Stimulated activated naive B cell treated with anti-CD40 and anti-IgM and Interleukin-4, amounts not matched to agents 10 μg/mL and 1 μg/mL and 100 μg/mL, for 72 hours (primary cell): ENCODE results near the gene RNF138.

ENCODE experiments used
- ATAC-seq, 2 donors: fragments of 150-1000 bp; cut with Tn5 transposase; replicated peaks; 2 replicates each; pipeline ENCODE4 v1.10.0; 2021; ENCODE audit warnings: moderate library complexity in 1 of 2
- DNase-seq: peaks from one replicate; pipeline ENCODE4 v3.0.0; 2021
- H3K27ac Mint-ChIP-seq: one replicate; pipeline ENCODE4 v1.8.0; 2022; ENCODE audit warnings: mild to moderate bottlenecking, mixed read lengths
- H3K27me3 Mint-ChIP-seq, 2 donors: one replicate each; pipeline ENCODE4 v1.8.0; 2022; ENCODE audit warnings: mixed read lengths in 2 of 2
- H3K36me3 Mint-ChIP-seq, 2 donors: one replicate each; pipeline ENCODE4 v1.8.0; 2022; ENCODE audit warnings: mixed read lengths in 2 of 2, mild to moderate bottlenecking in 1 of 2
- H3K4me1 Mint-ChIP-seq, 2 donors: one replicate each; pipeline ENCODE4 v1.8.0; 2022; ENCODE audit warnings: mixed read lengths in 2 of 2, mild to moderate bottlenecking in 1 of 2
- H3K4me3 Mint-ChIP-seq, 2 donors: one replicate each; pipeline ENCODE4 v1.8.0; 2022; ENCODE audit warnings: mild to moderate bottlenecking in 2 of 2, mixed read lengths in 2 of 2, moderate library complexity in 1 of 2
- H3K9me3 Mint-ChIP-seq, 2 donors: one replicate each; pipeline ENCODE4 v1.8.0; 2022; ENCODE audit warnings: mixed read lengths in 2 of 2, mild to moderate bottlenecking in 1 of 2

The RNF138 gene

GRCh38 chr18:32091724-32092421 lies at the start of gene RNF138:
RNF138 (plus strand) TSS chr18:32091874; CDS start chr18:32092777, 903 bp downstream.
- DNase-seq (peak; percentile 87), ATAC-seq (peak; percentile 65 to 70)
- peak within 1 kb of the TSS; percentile 99 for H3K27ac Mint-ChIP-seq
- no peaks in the 10 kb centered on the region for H3K27me3 Mint-ChIP-seq
- peaks cover 30 to 40% of the 10 kb centered on the region in 2 donors for H3K36me3 Mint-ChIP-seq
- peaks cover 23 to 38% of the 10 kb centered on the region in 2 donors for H3K4me1 Mint-ChIP-seq
- H3K4me3 Mint-ChIP-seq: peak within 1 kb of the TSS; percentile 95 to 100
- H3K9me3 Mint-ChIP-seq: no peaks in the 10 kb centered on the region

DNA sequence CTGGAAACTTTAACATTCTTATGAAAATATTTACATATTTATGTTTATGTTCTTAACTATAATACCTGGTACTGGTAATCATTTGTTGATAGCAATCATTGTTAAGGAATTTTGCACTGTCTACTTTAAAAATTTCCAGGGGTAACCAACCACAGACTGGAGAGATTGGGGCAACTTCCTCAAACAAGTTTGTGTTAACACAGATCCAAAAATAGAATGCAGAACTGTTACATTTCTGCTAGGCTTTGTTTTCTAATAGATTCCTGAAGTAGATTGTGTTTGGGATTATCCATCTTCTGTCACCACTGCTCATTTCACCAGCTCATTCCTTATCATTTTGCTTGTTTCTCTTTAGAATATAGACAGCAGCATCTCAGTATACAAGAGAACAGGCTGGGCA lies 49.3 kb upstream of the RNF138 start:
- ATAC-seq (peak; percentile 68 to 69), DNase-seq (no peak)
- Mint-ChIP-seq H3K9me3 (peaks cover 0 to 4% of the 10 kb centered on the region in 2 donors), H3K27ac (peak overlapping the region; percentile 44), H3K4me1 (peaks cover 23 to 56% of the 10 kb centered on the region in 2 donors), H3K27me3 (no peaks in the 10 kb centered on the region), H3K36me3 (peaks cover 45 to 62% of the 10 kb centered on the region in 2 donors), H3K4me3 (peak overlapping the region in 1 of 2 donors; percentile 10)

DNA sequence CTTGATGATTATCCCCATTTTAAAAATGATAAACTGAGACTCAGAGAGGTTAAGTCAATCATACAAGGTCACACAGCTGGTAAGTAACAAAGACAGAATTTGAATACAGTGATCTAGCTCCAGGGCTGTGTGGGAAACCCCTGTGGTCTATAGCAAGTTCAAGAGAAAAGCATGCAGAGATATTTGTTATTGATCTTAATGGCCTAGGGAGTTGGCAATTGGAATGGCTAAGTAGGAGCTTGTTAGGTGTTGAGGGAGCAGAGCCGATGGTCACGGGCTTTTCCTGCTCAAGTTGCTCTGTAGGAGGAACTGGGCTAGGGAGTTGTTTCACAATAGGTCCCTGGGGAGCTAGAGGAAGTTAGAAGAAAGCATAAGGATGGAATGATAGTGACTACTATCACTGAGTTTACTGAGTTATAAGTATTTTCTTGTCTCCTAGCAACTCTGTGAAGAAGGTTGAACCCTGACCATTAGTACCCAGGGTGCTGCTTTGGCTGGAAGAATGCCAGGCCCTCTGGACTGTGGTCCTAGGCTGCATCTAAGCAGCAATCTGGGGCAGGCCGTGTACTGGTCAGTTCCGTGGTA lies 43.1 kb upstream of the RNF138 start:
- peaks cover 23 to 27% of the 10 kb centered on the region in 2 donors for H3K4me1 Mint-ChIP-seq
- H3K9me3 Mint-ChIP-seq: no peaks in the 10 kb centered on the region
- H3K27me3 Mint-ChIP-seq: no peaks in the 10 kb centered on the region
- ATAC-seq (peak; percentile 82 to 83), DNase-seq (no peak)
- H3K36me3 Mint-ChIP-seq: peaks cover 22 to 40% of the 10 kb centered on the region in 2 donors
- peak overlapping the region; percentile 72 for H3K27ac Mint-ChIP-seq
- no peak overlapping the region for H3K4me3 Mint-ChIP-seq

DNA sequence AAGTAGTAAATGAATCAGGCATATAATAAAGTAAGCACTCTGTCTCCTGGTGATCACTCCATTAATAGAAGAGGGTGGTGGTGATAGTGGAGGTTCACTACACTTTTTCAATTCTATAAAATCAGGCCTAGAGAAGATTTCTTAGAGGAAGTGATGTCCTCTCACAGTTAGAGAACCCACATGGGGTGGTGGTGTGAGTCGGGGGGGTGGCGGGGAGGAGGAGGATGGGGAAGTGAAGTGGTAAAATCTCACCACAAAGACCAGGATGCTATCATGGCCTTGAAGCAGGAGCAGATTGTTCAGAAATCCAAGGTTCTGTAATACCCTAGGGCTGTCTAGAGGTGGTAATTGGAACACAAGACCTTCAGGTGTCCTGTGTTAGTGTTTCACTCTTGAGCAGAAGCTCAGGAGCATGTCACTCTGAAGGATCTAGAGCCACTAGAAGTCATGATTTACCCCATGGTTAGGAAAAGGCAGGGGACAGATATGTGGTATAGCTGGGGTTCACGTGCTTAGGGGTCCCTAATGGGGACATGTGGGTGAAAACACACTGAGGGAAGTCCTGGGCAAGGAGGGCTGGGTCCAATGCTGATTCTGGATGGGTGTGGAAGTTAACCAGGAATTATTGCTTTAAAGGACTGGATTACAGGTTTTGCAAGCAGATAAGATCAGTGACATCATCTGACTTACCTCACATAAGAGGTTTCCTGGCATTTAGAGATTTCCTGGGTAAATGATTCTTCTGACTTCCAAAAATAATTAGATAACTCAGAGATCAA lies 42.1 kb upstream of the RNF138 start:
- DNase-seq: no peak
- ATAC-seq: peak; percentile 68 to 72
- Mint-ChIP-seq H3K9me3 (no peaks in the 10 kb centered on the region), H3K27me3 (no peaks in the 10 kb centered on the region), H3K36me3 (peaks cover 24 to 39% of the 10 kb centered on the region in 2 donors), H3K4me3 (peak overlapping the region; percentile 53 to 56), H3K4me1 (peaks cover 22 to 26% of the 10 kb centered on the region in 2 donors), H3K27ac (peak overlapping the region; percentile 72)

DNA sequence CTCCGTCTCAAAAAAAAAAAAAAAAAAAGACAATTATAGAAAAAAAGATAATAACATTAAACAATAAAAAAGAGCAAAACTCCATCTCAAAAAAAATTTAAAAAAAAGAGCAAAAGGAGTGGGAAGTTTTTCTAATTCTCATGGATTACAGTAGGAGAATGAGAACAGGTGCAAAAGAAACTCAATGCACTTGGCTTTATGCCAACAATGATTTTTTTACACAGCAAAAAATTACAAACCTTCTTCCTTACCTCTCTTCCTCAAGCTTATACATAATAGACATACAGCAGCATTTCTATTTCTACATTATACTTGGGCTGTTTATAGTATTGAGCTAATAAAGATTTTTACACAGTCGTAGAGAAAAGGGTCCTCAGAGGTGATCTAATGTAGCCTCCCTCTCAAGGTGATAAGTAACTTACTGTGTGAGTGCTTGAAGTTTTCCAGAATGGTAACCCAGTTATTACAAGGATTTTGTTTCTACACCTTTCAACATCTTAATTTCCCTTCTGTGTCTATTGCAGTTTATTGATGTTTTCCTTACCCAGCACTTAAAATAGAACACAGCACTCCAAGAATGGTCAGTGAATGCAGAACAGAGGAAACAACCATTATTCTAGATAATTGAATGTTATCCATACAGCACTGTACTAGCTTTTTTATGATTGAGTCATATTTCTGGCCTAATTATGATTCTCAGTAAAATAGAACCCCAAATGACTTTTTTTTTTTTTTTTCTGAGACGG lies 34.9 kb upstream of the RNF138 start:
- DNase-seq (no peak), ATAC-seq (no peak)
- no peaks in the 10 kb centered on the region for H3K27me3 Mint-ChIP-seq
- H3K4me3 Mint-ChIP-seq: no peak overlapping the region
- peaks cover 8 to 11% of the 10 kb centered on the region in 2 donors for H3K4me1 Mint-ChIP-seq
- H3K27ac Mint-ChIP-seq: no peak overlapping the region
- H3K9me3 Mint-ChIP-seq: no peaks in the 10 kb centered on the region
- peaks cover 23 to 28% of the 10 kb centered on the region in 2 donors for H3K36me3 Mint-ChIP-seq

GRCh38 chr18:32057624-32058165 lies 34.0 kb upstream of the RNF138 start:
- H3K4me3 Mint-ChIP-seq: no peak overlapping the region
- peaks cover 6 to 11% of the 10 kb centered on the region in 2 donors for H3K4me1 Mint-ChIP-seq
- H3K27me3 Mint-ChIP-seq: no peaks in the 10 kb centered on the region
- peaks cover 23 to 24% of the 10 kb centered on the region in 2 donors for H3K36me3 Mint-ChIP-seq
- ATAC-seq (no peak), DNase-seq (no peak)
- no peaks in the 10 kb centered on the region for H3K9me3 Mint-ChIP-seq
- H3K27ac Mint-ChIP-seq: no peak overlapping the region

- Mint-ChIP-seq H3K4me1 (peaks cover 6 to 11% of the 10 kb centered on the region in 2 donors), H3K36me3 (peaks cover 24 to 35% of the 10 kb centered on the region in 2 donors), H3K9me3 (no peaks in the 10 kb centered on the region), H3K4me3 (no peak overlapping the region), H3K27me3 (no peaks in the 10 kb centered on the region), H3K27ac (no peak overlapping the region)
- ATAC-seq (no peak), DNase-seq (no peak)
These were observed 31.6 kb upstream of the RNF138 start for GRCh38 chr18:32060026-32060425.

DNA sequence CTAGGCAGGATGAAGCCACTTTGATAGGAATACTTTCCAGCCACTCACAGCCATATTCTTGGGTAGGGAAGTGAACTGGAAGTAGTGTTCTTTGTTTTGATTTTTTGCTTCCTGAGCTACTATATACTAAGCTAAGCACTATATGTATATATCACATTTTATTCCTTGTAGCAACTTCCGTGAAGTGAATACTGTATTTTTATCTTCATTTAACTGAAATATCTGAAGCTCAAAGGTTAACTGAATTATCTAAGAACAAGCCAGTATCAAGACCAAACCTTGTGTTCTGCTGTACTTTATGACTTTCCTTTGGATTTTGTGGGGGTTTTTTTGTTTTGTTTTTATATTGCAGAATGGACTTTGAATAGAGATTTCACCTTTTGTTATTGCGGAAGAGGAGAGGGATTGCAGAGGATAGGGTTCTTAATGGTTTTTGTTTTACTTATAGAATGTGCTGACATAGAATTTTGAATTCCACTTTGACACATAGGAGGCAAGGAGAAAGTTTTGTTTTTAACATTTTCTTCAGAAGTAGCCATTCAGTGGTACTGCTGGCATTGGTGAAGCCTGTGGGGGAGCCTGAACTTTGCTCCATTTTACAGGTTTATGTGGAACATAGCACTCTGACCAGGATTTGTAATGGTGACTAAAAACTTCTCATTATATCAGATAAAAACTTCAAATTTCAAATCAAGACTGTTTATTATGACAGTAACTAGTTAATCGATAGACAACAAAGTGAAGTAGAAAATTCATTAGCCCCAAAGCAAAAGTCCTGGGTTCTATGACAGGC lies 24.1 kb upstream of the RNF138 start:
- Mint-ChIP-seq H3K9me3 (no peaks in the 10 kb centered on the region), H3K4me3 (no peak overlapping the region), H3K27me3 (no peaks in the 10 kb centered on the region), H3K27ac (no peak overlapping the region), H3K4me1 (no peaks in the 10 kb centered on the region), H3K36me3 (peaks cover 19 to 34% of the 10 kb centered on the region in 2 donors)
- no peak for ATAC-seq
- no peak for DNase-seq

DNA sequence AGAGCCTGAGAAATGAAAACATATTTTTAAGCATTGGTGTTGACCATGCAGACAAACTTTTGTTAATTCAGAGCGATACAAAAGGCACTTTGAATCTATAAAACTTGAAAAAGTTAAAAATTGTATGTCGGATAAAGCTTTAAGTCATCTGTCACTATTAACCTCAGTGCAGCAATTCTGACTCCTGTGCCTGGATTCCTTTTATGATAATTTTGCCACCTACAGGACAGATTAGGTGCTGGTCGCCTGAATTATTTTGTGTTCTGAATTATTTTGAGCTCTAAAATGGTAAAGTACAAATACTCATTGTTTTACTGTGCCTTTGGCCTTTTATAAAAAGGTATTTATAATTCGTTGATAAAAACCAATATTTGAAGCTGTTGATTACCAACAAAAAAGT lies 19.4 kb upstream of the RNF138 start:
- no peaks in the 10 kb centered on the region for H3K27me3 Mint-ChIP-seq
- H3K36me3 Mint-ChIP-seq: peaks cover 24 to 34% of the 10 kb centered on the region in 2 donors
- peaks cover 0 to 2% of the 10 kb centered on the region in 2 donors for H3K4me1 Mint-ChIP-seq
- no peak for DNase-seq
- H3K9me3 Mint-ChIP-seq: no peaks in the 10 kb centered on the region
- ATAC-seq: peak; percentile 61 to 72
- H3K4me3 Mint-ChIP-seq: no peak overlapping the region
- H3K27ac Mint-ChIP-seq: no peak overlapping the region

DNA sequence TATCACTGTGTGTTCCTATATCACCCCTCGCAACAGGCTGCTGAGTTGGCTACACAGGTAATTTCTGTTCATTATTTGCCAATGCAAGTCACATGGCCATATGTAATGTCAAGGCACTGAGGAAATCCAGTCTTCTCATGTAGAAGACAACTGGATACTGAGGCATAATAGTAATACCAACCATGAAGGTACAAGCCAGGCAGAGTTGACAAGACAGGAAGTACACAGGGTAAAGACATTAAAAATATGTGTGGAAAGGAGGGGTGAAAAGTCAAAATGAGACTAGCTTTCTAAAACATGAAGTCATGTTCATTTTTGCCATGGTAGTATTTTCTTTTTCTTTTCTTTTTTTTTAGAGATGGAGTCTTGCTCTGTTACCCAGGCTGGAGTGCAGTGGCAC lies 17.5 kb upstream of the RNF138 start:
- Mint-ChIP-seq H3K9me3 (no peaks in the 10 kb centered on the region), H3K4me1 (peaks cover 0 to 2% of the 10 kb centered on the region in 2 donors), H3K36me3 (peaks cover 21% of the 10 kb centered on the region in 2 donors), H3K4me3 (no peak overlapping the region), H3K27ac (no peak overlapping the region), H3K27me3 (no peaks in the 10 kb centered on the region)
- ATAC-seq: no peak
- no peak for DNase-seq

DNA sequence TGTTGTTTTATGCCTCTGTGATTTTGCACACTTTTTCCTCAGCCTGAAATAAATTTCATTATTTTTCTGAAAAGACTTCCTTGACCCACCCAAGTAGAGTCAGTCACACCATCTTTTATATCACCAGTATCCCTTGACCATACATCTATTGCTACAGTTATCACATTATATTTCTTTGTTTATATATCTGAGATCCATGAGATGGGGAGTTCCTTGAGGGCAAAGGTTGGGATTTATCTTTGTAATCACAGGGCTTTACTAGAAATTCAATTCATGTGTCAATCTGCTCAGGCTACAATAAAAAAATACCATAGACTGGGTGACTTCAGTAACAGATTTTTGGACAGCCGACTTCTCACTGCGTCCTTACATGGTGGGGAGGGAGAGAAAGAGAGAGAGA lies 12.8 kb upstream of the RNF138 start:
- no peak overlapping the region for H3K4me3 Mint-ChIP-seq
- no peaks in the 10 kb centered on the region for H3K27me3 Mint-ChIP-seq
- H3K4me1 Mint-ChIP-seq: peaks cover 4 to 12% of the 10 kb centered on the region in 2 donors
- H3K36me3 Mint-ChIP-seq: peaks cover 13 to 24% of the 10 kb centered on the region in 2 donors
- ATAC-seq (no peak), DNase-seq (no peak)
- no peak overlapping the region for H3K27ac Mint-ChIP-seq
- H3K9me3 Mint-ChIP-seq: peaks cover 0 to 3% of the 10 kb centered on the region in 2 donors

DNA sequence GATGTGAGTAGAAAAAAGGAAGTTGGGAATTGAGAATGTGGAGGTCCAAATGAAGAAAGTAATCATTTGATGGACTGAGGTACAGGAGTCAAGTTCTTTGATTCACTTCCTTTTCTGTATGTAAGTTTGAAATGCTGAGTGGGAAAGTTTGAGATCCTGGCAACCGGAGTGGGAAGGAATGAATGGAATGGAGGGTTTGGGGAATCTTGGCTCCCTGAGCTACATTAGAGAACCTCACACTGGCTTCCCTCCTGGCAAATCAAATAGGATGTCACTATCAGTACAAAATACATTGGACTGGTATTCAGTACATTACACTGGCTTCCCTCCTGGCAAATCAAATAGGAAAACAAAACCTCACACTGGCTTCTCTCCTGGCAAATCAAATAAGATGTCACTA lies 9.8 kb upstream of the RNF138 start:
- Mint-ChIP-seq H3K4me3 (no peak overlapping the region), H3K9me3 (peaks cover 0 to 4% of the 10 kb centered on the region in 2 donors), H3K27ac (no peak overlapping the region), H3K27me3 (no peaks in the 10 kb centered on the region), H3K36me3 (peaks cover 5 to 12% of the 10 kb centered on the region in 2 donors), H3K4me1 (peaks cover 14 to 30% of the 10 kb centered on the region in 2 donors)
- DNase-seq (no peak), ATAC-seq (no peak)

- H3K4me1 Mint-ChIP-seq: peaks cover 14 to 30% of the 10 kb centered on the region in 2 donors
- peak overlapping the region; percentile 31 for H3K27ac Mint-ChIP-seq
- H3K27me3 Mint-ChIP-seq: no peaks in the 10 kb centered on the region
- ATAC-seq: no peak
- H3K9me3 Mint-ChIP-seq: peaks cover 0 to 4% of the 10 kb centered on the region in 2 donors
- DNase-seq: no peak
- no peak overlapping the region for H3K4me3 Mint-ChIP-seq
- H3K36me3 Mint-ChIP-seq: peaks cover 5 to 14% of the 10 kb centered on the region in 2 donors
These were observed 7.9 kb upstream of the RNF138 start for GRCh38 chr18:32083781-32084180.
